HK-2 (cell line): ENCODE results near the gene RGS16.

Source experiments
- DNase-seq: peaks from one replicate; pipeline ENCODE4 v3.0.0-alpha.2; 2018; ENCODE audit not compliant: unreplicated experiment

RGS16 gene

GRCh38 chr1:182584746-182585145 lies 19.4 kb downstream of the RGS16 start:
- no peak for DNase-seq

GRCh38 chr1:182580736-182581135 lies 23.5 kb downstream of the RGS16 start:
- DNase-seq: no peak

DNA sequence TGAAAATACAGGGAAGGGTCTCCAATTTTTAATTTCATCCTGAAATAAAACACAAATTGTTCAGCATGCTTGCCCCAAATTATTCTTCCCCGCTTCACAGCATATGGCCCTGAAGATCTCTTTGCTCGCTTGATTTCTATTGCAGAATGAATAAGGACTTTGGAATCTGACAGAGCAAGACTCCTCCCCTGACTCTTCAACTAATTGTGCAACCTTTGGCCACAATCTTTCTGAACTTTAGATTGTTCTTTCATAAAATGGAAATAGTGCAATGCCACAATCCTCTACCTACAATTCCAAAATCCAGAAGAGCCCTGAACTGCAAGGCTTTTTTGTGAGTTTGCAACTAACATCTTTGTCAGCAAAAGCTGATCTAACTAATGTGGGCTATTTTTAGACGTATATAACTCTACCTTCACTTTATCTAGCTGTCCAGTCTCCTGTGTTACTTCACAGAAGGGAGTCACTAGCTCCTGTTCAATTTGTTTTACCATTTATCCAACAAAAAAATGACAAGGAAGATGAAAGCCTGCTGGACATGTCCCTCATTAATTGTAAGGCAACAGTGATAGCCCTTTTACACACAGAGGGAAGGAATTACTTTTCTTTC lies 28.5 kb downstream of the RGS16 start:
- DNase-seq: no peak

DNA sequence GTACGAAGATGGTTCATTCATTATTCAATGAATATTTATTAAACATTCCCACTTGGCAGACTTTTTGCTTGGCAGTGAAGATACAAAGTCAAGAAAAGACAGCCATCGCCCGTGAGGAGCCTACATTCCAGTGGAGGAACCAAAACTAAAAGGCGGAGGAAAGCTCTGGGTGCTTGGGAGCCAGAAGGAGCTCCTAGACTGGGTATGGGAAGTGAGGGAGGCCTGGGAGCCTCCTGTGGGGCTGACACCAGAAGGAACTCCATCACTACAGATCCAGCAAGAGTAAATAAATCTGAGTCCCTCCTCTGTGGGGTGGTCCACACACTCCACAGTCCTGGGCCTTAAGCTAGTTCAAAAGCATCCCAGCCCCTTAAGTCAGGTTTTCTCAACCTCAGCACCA lies 30.0 kb downstream of the RGS16 start:
- no peak for DNase-seq

DNA sequence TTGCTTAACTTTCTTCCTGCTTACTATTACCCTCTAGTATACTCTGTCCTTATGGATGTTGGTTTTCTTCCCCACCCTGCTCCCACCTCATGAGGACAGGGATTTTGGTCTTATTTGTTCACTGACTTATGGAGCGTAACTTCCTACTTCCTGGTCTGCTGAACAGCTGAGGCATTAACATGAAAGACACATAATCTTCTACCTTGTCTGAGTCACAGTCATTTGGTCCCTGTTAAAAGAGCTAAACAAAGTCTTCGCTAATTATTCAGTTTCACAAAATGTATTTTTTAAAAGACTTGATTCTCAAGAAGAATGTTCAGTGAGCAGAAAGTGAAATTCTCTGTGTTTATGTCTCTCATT lies 33.6 kb downstream of the RGS16 start:
- DNase-seq: no peak

- DNase-seq: no peak
Measured at GRCh38 chr1:182569939-182570610, 34.1 kb downstream of the RGS16 start.

- no peak for DNase-seq
Measured at GRCh38 chr1:182568647-182569284, 35.4 kb downstream of the RGS16 start.

DNA sequence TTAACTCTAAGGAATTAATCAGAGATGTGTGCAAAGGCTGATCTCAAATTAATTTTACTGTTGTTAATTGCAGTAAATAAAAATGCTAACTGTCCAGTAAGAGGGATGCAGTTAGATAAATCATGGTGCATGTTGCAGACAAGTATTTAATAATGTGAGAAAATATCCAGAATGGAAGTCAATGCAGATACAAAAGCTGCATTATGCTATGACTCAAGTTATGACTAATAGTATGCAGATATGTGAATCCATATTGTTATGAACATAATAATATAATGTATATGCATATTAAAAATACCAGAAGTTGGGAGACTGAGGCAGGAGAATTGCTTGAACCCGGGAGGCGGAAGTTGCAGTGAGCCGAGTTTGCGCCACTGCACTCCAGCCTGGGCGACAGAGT lies 36.6 kb downstream of the RGS16 start:
- DNase-seq: no peak

GRCh38 chr1:182565537-182565936 lies 38.7 kb downstream of the RGS16 start:
- DNase-seq: no peak

- DNase-seq: no peak
Measured at GRCh38 chr1:182564406-182565004, 39.7 kb downstream of the RGS16 start.

- no peak for DNase-seq
Measured at GRCh38 chr1:182563095-182563494, 41.1 kb downstream of the RGS16 start.

GRCh38 chr1:182561456-182561855 lies 42.7 kb downstream of the RGS16 start:
- no peak for DNase-seq

- no peak for DNase-seq
Measured at GRCh38 chr1:182560392-182560984, 43.7 kb downstream of the RGS16 start.

DNA sequence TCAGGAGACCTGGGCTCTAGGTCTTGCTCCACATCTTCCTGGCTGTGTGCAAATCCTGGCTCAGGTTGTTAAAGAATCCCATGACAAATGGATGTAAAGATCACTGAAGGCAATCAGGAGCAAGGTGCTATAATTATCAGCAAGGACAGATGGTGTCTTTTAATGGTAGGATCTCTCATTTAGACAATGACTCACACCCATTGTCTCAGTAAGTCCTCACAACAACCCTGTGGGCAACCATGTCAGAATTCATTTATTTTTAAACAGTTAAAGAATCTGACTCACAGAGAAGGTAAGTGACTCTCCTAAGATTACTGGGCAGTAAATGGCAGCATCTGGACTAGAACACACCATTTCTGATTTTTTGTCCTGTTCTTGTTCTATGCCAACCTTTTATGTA lies 47.9 kb downstream of the RGS16 start:
- no peak for DNase-seq

GRCh38 chr1:182555493-182555892 lies 48.7 kb downstream of the RGS16 start:
- DNase-seq: no peak

DNA sequence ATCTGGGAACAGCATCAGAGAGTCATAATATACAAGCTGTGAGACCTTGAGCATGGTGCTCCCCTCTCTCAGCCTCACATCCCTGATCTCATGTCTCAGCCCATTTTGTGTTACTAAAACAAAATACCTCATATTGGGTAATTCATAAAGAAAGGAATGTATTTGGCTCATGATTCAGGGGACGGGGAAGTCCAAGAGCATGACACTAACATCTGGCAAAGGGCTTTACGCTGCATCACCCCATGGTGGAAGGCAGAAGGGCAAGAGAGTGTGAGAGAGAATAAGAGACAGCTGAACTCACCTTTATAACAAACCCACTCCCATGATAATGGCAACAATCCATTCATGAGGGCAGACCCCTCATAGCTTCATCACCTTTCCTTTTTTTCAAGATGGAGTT lies 51.7 kb downstream of the RGS16 start:
- DNase-seq: no peak

- no peak for DNase-seq
Measured at GRCh38 chr1:182549811-182550210, 54.4 kb downstream of the RGS16 start.

- DNase-seq: no peak
Measured at GRCh38 chr1:182549346-182549745, 54.8 kb downstream of the RGS16 start.
